Hepatocyte (in vitro differentiated cells): ENCODE results near the gene CCL16. TPM values are rescaled to one million over a fixed set of nuclear protein-coding genes. Genes with fewer than 3 reads are reported as not detected.
"Not testable (repeated sequence)": the region's sequence is repeated elsewhere in the genome, so short reads cannot be mapped to it uniquely, and the experiment has no call there.

Experiments used
- DNase-seq: peaks from one replicate; pipeline ENCODE4 v3.0.0-alpha.2; 2016; ENCODE audit warnings: low spot score
- H2AFZ ChIP-seq: fragments of 200-600 bp; sonication (generic); 2 replicates; pipeline ENCODE4 v1.6.0; 2016; ENCODE audit warnings: antibody characterized with exemption, mild to moderate bottlenecking
- H3K27ac ChIP-seq: fragments of 200-600 bp; sonication (generic); 2 replicates; pipeline ENCODE4 v1.5.1; 2016; ENCODE audit warnings: mild to moderate bottlenecking
- H3K27me3 ChIP-seq: fragments of 200-600 bp; sonication (generic); 2 replicates; pipeline ENCODE4 v1.6.1; 2016
- H3K36me3 ChIP-seq: fragments of 200-600 bp; sonication (generic); replicated peaks from 2 replicates; pipeline ENCODE4 v1.5.1; 2016; ENCODE audit warnings: low read depth; ENCODE audit not compliant: insufficient read depth
- H3K4me1 ChIP-seq: fragments of 200-600 bp; sonication (generic); 2 replicates; pipeline ENCODE4 v1.5.1; 2016; ENCODE audit warnings: mild to moderate bottlenecking, moderate library complexity; ENCODE audit not compliant: insufficient read depth
- H3K4me2 ChIP-seq: fragments of 200-600 bp; sonication (generic); 2 replicates; pipeline ENCODE4 v1.6.0; 2016
- H3K4me3 ChIP-seq: fragments of 200-600 bp; sonication (generic); 2 replicates; pipeline ENCODE4 v1.5.1; 2016; ENCODE audit warnings: mild to moderate bottlenecking
- H3K79me2 ChIP-seq: fragments of 200-600 bp; sonication (generic); 2 replicates; pipeline ENCODE4 v1.6.0; 2017; ENCODE audit warnings: mild to moderate bottlenecking
- H3K9me2 ChIP-seq: fragments of 200-600 bp; sonication (generic); replicated peaks from 2 replicates; pipeline ENCODE4 v1.6.0; 2017; ENCODE audit warnings: mild to moderate bottlenecking; ENCODE audit not compliant: insufficient read depth
- H3K9me3 ChIP-seq: fragments of 200-600 bp; sonication (generic); 2 replicates; pipeline ENCODE4 v1.5.1; 2016; ENCODE audit warnings: low read depth, mild to moderate bottlenecking
- H4K20me1 ChIP-seq: fragments of 200-600 bp; sonication (generic); 2 replicates; pipeline ENCODE4 v1.6.0; 2016; ENCODE audit warnings: mild to moderate bottlenecking; ENCODE audit not compliant: insufficient read depth, poor library complexity, severe bottlenecking
- EZH2 ChIP-seq: fragments of 200-600 bp; sonication (generic); IDR thresholded peaks from 2 replicates; pipeline ENCODE4 v1.6.1; 2016; ENCODE audit warnings: antibody characterized with exemption, mild to moderate bottlenecking, borderline replicate concordance
- EZH2phosphoT487 ChIP-seq: fragments of 200-600 bp; sonication (generic); IDR thresholded peaks from one replicate; pipeline ENCODE4 v1.6.1; 2018; ENCODE audit warnings: antibody characterized with exemption, mild to moderate bottlenecking, low read depth, moderate library complexity; ENCODE audit not compliant: unreplicated experiment, severe bottlenecking
- WGBS: methylation state at CpG from one replicate; pipeline ENCODE4 v1.1.6; 2016; ENCODE audit warnings: low lambda C conversion rate; ENCODE audit errors: missing lambda C conversion rate; 5-methylcytosine and 5-hydroxymethylcytosine counted together
- polyA plus RNA-seq: library from polyadenylated mRNA; unstranded; fragments of >200 nt; fragmentation: Nextera tagmentation; extraction: Ambion mirVana; gene quantifications from 2 replicates; pipeline ENCODE4 v1.2.1, GENCODE V29; 2016
- total RNA-seq: library from RNA; depleted of rRNA; stranded (reverse); fragments of >200 nt; gene quantifications from 2 replicates; pipeline ENCODE4 v1.2.3, GENCODE V29; 2014
- TF ChIP-seq, protein P1 (sequence below): fragments of 200-600 bp; sonication (generic); IDR thresholded peaks from 2 replicates; pipeline ENCODE4 v1.5.1; 2016; ENCODE audit warnings: antibody characterized with exemption, mild to moderate bottlenecking; ENCODE audit not compliant: poor library complexity

CCL16 gene
- total and polyA plus RNA-seq, 2 experiments from 2014 or later, result not detected

DNA sequence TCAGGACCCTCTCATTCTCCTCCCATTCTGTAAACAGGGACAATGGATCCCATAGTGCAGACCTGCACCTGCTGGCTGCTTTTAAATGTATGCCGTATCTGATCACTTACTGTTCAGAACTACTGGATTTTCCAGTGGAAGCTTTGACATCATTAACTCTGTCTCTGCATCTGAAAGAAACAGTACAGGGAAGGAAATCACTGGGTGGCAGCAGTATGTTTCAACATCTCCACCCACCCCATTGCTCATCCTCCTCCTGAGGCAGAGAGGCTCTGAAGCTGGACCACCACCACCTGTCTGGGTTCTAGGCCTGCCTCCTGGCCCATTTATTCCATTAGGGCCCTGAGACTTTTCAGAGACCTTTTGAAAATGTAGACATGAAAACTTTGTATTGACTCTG lies 17.5 kb upstream of the CCL16 start:
- Histone ChIP-seq H3K9me2 (no peaks in the 10 kb centered on the region), H3K79me2 (peaks cover 15% of the 10 kb centered on the region), H3K36me3 (no peaks in the 10 kb centered on the region), H3K4me2 (peak overlapping the region; percentile 40), H3K4me1 (peaks cover 9% of the 10 kb centered on the region), H3K4me3 (no peak overlapping the region), H3K27me3 (no peaks in the 10 kb centered on the region), H4K20me1 (no peaks in the 10 kb centered on the region), H3K27ac (no peak overlapping the region), H2AFZ (no peak overlapping the region), H3K9me3 (no peaks in the 10 kb centered on the region)
- TF ChIP-seq, protein P1, sequence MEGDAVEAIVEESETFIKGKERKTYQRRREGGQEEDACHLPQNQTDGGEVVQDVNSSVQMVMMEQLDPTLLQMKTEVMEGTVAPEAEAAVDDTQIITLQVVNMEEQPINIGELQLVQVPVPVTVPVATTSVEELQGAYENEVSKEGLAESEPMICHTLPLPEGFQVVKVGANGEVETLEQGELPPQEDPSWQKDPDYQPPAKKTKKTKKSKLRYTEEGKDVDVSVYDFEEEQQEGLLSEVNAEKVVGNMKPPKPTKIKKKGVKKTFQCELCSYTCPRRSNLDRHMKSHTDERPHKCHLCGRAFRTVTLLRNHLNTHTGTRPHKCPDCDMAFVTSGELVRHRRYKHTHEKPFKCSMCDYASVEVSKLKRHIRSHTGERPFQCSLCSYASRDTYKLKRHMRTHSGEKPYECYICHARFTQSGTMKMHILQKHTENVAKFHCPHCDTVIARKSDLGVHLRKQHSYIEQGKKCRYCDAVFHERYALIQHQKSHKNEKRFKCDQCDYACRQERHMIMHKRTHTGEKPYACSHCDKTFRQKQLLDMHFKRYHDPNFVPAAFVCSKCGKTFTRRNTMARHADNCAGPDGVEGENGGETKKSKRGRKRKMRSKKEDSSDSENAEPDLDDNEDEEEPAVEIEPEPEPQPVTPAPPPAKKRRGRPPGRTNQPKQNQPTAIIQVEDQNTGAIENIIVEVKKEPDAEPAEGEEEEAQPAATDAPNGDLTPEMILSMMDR, result no peak
- no peak for TF ChIP-seq EZH2phosphoT487
- TF ChIP-seq EZH2, result no peak
- DNase-seq, result no peak
- 85% methylated on average over 1 of the region's 1 CpG for WGBS

DNA sequence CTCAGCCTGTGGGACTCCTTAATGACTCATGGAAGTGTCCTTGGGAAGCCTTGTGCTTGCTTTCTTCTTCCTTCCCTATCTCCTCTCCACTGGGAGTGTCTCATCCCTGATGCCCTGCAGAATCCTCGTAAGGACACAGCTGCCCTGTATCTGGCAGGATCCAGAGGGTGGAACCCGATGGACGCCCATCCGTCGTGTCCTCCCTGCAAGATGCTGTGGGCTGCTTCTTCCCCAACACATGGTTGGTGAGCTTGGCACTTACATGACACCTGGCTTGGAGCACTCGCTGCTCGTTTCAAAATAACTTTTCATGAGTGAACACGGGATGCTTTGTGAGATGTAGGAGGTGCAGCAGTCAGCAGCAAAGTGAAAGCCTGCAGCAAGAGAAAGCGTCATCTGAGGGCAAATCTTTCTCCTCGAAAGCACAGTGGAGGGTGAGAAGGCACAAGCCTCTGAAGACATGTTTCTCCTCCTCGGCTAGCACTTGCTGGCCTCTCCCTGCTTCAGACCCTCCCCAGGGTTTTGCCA lies 16.8 kb upstream of the CCL16 start:
- Histone ChIP-seq H4K20me1 (no peaks in the 10 kb centered on the region), H2AFZ (no peak overlapping the region)

DNA sequence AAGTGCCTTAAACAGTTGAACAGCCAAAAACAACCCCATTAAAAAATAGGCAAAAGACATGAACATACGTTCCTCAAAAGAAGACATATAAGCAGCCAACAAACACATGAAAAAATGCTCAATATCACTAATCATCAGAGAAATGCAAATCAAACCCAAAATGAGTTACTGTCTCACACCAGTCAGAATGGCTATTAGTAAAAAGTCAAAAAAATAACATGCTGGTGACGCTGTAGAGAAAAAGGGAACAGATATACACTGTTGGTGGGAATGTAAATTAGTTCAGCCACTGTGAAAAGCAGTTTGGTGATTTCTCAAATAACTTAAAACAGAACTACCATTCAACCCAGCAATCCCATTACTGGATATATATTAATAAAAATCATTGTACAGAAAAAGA lies 14.0 kb upstream of the CCL16 start:
- not testable (repeated sequence) for DNase-seq, H3K4me2 ChIP-seq, H4K20me1 ChIP-seq, H3K36me3 ChIP-seq, H3K27ac ChIP-seq, H3K27me3 ChIP-seq, H3K4me3 ChIP-seq, H3K9me2 ChIP-seq, H3K9me3 ChIP-seq, H2AFZ ChIP-seq
- 78% methylated on average over 2 of the region's 2 CpGs for WGBS
- peaks cover 15% of the 10 kb centered on the region for H3K79me2 ChIP-seq
- H3K4me1 ChIP-seq, result peaks cover 11% of the 10 kb centered on the region

More for the DNA sequence above, 16.8 kb upstream of the CCL16 start:
- Histone ChIP-seq H3K36me3 (no peaks in the 10 kb centered on the region), H3K9me2 (no peaks in the 10 kb centered on the region), H3K27me3 (no peaks in the 10 kb centered on the region), H3K27ac (no peak overlapping the region), H3K4me3 (no peak overlapping the region), H3K79me2 (peaks cover 15% of the 10 kb centered on the region), H3K4me1 (peaks cover 6% of the 10 kb centered on the region), H3K4me2 (no peak overlapping the region), H3K9me3 (no peaks in the 10 kb centered on the region)
- TF ChIP-seq EZH2phosphoT487, result no peak
- TF ChIP-seq, protein P1, result no peak
- TF ChIP-seq EZH2, result no peak
- no peak for DNase-seq
- 83% methylated on average over 11 of the region's 11 CpGs for WGBS

DNA sequence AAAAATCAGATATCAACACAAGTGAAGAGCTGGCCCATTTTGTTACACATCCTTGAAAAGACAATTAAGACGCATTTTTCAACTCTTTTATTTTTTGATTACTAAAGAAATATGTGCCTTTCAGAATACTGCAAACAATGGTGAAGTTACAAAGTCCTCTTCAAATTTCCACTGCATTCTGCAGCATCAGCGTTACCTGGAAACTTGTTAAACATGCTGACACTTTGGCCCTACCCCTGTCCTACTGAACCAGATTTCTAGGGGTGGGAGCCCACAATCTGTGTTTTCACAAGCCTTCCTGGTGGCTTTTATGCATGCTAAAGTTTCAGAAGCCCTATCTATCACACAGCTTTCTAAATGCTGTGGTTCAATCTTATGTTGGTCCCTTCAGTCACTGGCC lies 9.8 kb upstream of the CCL16 start:
- Histone ChIP-seq H3K27me3 (no peaks in the 10 kb centered on the region), H3K4me1 (peaks cover 11% of the 10 kb centered on the region), H2AFZ (no peak overlapping the region), H3K4me3 (no peak overlapping the region), H3K36me3 (no peaks in the 10 kb centered on the region), H3K4me2 (peak overlapping the region; percentile 1), H4K20me1 (no peaks in the 10 kb centered on the region), H3K9me2 (no peaks in the 10 kb centered on the region), H3K79me2 (peaks cover 8% of the 10 kb centered on the region), H3K27ac (peak overlapping the region; percentile 86), H3K9me3 (no peaks in the 10 kb centered on the region)
- peak; percentile 71 for DNase-seq
- TF ChIP-seq, protein P1, result no peak
- TF ChIP-seq EZH2phosphoT487, result no peak
- TF ChIP-seq EZH2, result no peak
- 62% methylated on average over 2 of the region's 2 CpGs for WGBS
